ENCODE measurements around the gene GPR15LG.
A peak's percentile ranks its signal among the peaks of the same experiment; 100 is the strongest.

GPR15LG gene

GRCh38 chr10:84214612-84215235 lies 41.1 kb downstream of the GPR15LG start:
- DNase-seq (ENCODE audit: low spot score): peak; percentile 37

- DNase-seq (ENCODE audit: low spot score): no peak
Observed at GRCh38 chr10:84216834-84217233, 43.2 kb downstream of the GPR15LG start.

- DNase-seq (ENCODE audit: low spot score): no peak
Observed at GRCh38 chr10:84217746-84218145, 44.1 kb downstream of the GPR15LG start.

GRCh38 chr10:84221916-84222315 lies 48.3 kb downstream of the GPR15LG start:
- no peak for DNase-seq (ENCODE audit: low spot score)

GRCh38 chr10:84224411-84225028 lies 50.9 kb downstream of the GPR15LG start:
- DNase-seq (ENCODE audit: low spot score): peak; percentile 36

GRCh38 chr10:84225427-84226173 lies 52.0 kb downstream of the GPR15LG start, which contains the start of gene LRIT2:
LRIT2 (minus strand) TSS chr10:84225544; CDS start chr10:84225520, 24 bp downstream.
- no peak for DNase-seq (ENCODE audit: low spot score)

- no peak for DNase-seq (ENCODE audit: low spot score)
Observed at GRCh38 chr10:84226616-84227015, 53.0 kb downstream of the GPR15LG start.

GRCh38 chr10:84227810-84228209 lies 54.2 kb downstream of the GPR15LG start:
- DNase-seq (ENCODE audit: low spot score): no peak

GRCh38 chr10:84230359-84230758 lies 56.8 kb downstream of the GPR15LG start:
- DNase-seq (ENCODE audit: low spot score): no peak

- no peak for DNase-seq (ENCODE audit: low spot score)
Observed at GRCh38 chr10:84232376-84232775, 58.8 kb downstream of the GPR15LG start.

GRCh38 chr10:84233940-84234339 lies 60.3 kb downstream of the GPR15LG start:
- DNase-seq (ENCODE audit: low spot score): no peak

GRCh38 chr10:84234479-84234878 lies 60.9 kb downstream of the GPR15LG start:
- no peak for DNase-seq (ENCODE audit: low spot score)

Measured in HuH-7 (cell line).